ENCODE measurements around the gene OR1D5. TPM values are rescaled to one million over a fixed set of nuclear protein-coding genes. Genes with fewer than 3 reads are reported as not detected.

Gene OR1D5
- total RNA-seq, 1 experiment from 2014 or later, result not detected

- ChIA-PET CTCF (no interaction called here), POLR2A (ENCODE audit: low non-redundant PET) (no interaction called here)
- intact Hi-C loops (cut with micrococcal nuclease; ENCODE audit: unreplicated experiment), result no loop called here
Observed at GRCh38 chr17:3026856-3027751, 36.3 kb downstream of the OR1D5 start.

GRCh38 chr17:3026125-3026855, 37.1 kb downstream of the OR1D5 start:
- no TSS peak for BruUV-seq (replicated peaks)
- Histone ChIP-seq H3K4me1 (ENCODE audit: insufficient read depth, low read length, poor library complexity, severe bottlenecking) (no peaks in the 10 kb centered on the region), H3K9me3 (ENCODE audit: low read depth, low read length, poor library complexity, severe bottlenecking) (peaks cover 13% of the 10 kb centered on the region), H3K27ac (ENCODE audit: low read depth, low read length, poor library complexity, severe bottlenecking) (no peak overlapping the region), H3K27me3 (replicated peaks; ENCODE audit: insufficient read depth, low read depth, low read length, poor library complexity) (no peaks in the 10 kb centered on the region), H3K4me3 (ENCODE audit: low read depth, low read length, poor library complexity, severe bottlenecking) (no peak overlapping the region), H3K36me3 (ENCODE audit: insufficient read depth, low read length, poor library complexity, severe bottlenecking) (no peaks in the 10 kb centered on the region)
- intact Hi-C loops (cut with micrococcal nuclease; ENCODE audit: unreplicated experiment), result no loop called here
- CTCF ChIA-PET, result no interaction called here
- POLR2A ChIA-PET (ENCODE audit: low non-redundant PET), result no interaction called here
- no peak for TF ChIP-seq CTCF (conservative IDR thresholded peaks at IDR 0.05; ENCODE audit: low read depth, low read length)
- no peak for TF ChIP-seq EZH2 (IDR thresholded peaks at IDR 0.05; ENCODE audit: borderline replicate concordance, low read depth, low read length, poor library complexity, severe bottlenecking)
- no peak for DNase-seq (ENCODE audit: low spot score)

More at GRCh38 chr17:3026856-3027751, 36.3 kb downstream of the OR1D5 start:
- Histone ChIP-seq H3K4me1 (ENCODE audit: insufficient read depth, low read length, poor library complexity, severe bottlenecking) (no peaks in the 10 kb centered on the region), H3K27me3 (replicated peaks; ENCODE audit: insufficient read depth, low read depth, low read length, poor library complexity) (no peaks in the 10 kb centered on the region), H3K36me3 (ENCODE audit: insufficient read depth, low read length, poor library complexity, severe bottlenecking) (no peaks in the 10 kb centered on the region), H3K9me3 (ENCODE audit: low read depth, low read length, poor library complexity, severe bottlenecking) (peaks cover 13% of the 10 kb centered on the region), H3K4me3 (ENCODE audit: low read depth, low read length, poor library complexity, severe bottlenecking) (no peak overlapping the region), H3K27ac (ENCODE audit: low read depth, low read length, poor library complexity, severe bottlenecking) (no peak overlapping the region)
- TF ChIP-seq EZH2 (IDR thresholded peaks at IDR 0.05; ENCODE audit: borderline replicate concordance, low read depth, low read length, poor library complexity, severe bottlenecking), result no peak
- no peak for TF ChIP-seq CTCF (conservative IDR thresholded peaks at IDR 0.05; ENCODE audit: low read depth, low read length)
- BruUV-seq (replicated peaks), result no TSS peak
- DNase-seq (ENCODE audit: low spot score), result no peak

GRCh38 chr17:3025421-3026124, 37.8 kb downstream of the OR1D5 start:
- Histone ChIP-seq H3K27me3 (replicated peaks; ENCODE audit: insufficient read depth, low read depth, low read length, poor library complexity) (no peaks in the 10 kb centered on the region), H3K4me1 (ENCODE audit: insufficient read depth, low read length, poor library complexity, severe bottlenecking) (no peaks in the 10 kb centered on the region), H3K9me3 (ENCODE audit: low read depth, low read length, poor library complexity, severe bottlenecking) (peaks cover 13% of the 10 kb centered on the region), H3K4me3 (ENCODE audit: low read depth, low read length, poor library complexity, severe bottlenecking) (no peak overlapping the region), H3K36me3 (ENCODE audit: insufficient read depth, low read length, poor library complexity, severe bottlenecking) (no peaks in the 10 kb centered on the region), H3K27ac (ENCODE audit: low read depth, low read length, poor library complexity, severe bottlenecking) (no peak overlapping the region)
- CTCF ChIA-PET, result no interaction called here
- TF ChIP-seq EZH2 (IDR thresholded peaks at IDR 0.05; ENCODE audit: borderline replicate concordance, low read depth, low read length, poor library complexity, severe bottlenecking), result no peak
- TF ChIP-seq CTCF (conservative IDR thresholded peaks at IDR 0.05; ENCODE audit: low read depth, low read length), result no peak
- intact Hi-C loops (cut with micrococcal nuclease; ENCODE audit: unreplicated experiment), result no loop called here
- no peak for DNase-seq (ENCODE audit: low spot score)
- BruUV-seq (replicated peaks), result no TSS peak
- POLR2A ChIA-PET (ENCODE audit: low non-redundant PET), result no interaction called here

Data from A673 (cell line).